Measurements from ENCODE around the gene LAMA5. TPM values are rescaled to one million over a fixed set of nuclear protein-coding genes. Genes with fewer than 3 reads are reported as not detected.

Gene LAMA5
- polyA plus RNA-seq, 2 of the 4 experiments (the other 2 are of a cell fraction), result 20.4 to 196 TPM

GRCh38 chr20:62285722-62286121, 81.4 kb downstream of the LAMA5 start:
- H3K4me3 ChIP-seq, result no peak overlapping the region
- no peak overlapping the region for H3K4me2 ChIP-seq
- ChIA-PET CTCF (interaction anchor here (0.9 to 1.0 kb wide), 3 partner anchors 14 to 280 kb away, joined by 3 to 4 read pairs (median 3); no protein-coding TSS in a partner anchor), POLR2A (no interaction called here)
- H3K4me1 ChIP-seq, result no peaks in the 10 kb centered on the region
- no peak for FAIRE-seq
- no peak for ATAC-seq
- no peak for DNase-seq (ENCODE audit: low read depth in 1 of 2, low spot score in 1 of 2)
- H3K9me3 ChIP-seq, result no peaks in the 10 kb centered on the region
- WGBS (ENCODE audit: missing lambda C conversion rate), result 78% methylated on average over 23 of the region's 23 CpGs
- TF ChIP-seq SREBF2 (IDR thresholded peaks at IDR 0.05) (no peak), HES2 (IDR thresholded peaks at IDR 0.05) (no peak), PBX3 (IDR thresholded peaks at IDR 0.05) (no peak), PHF8 (IDR thresholded peaks at IDR 0.05; ENCODE audit: borderline replicate concordance, low read depth) (no peak), RAD21 (conservative IDR thresholded peaks at IDR 0.05 in 1 of 2, IDR thresholded peaks at IDR 0.05 in 1 of 2) (no peak), HDAC2 (IDR thresholded peaks at IDR 0.05) (no peak), HMGXB4 (CRISPR knock-in tag; IDR thresholded peaks at IDR 0.05; ENCODE audit: borderline replicate concordance) (no peak), HEYL (CRISPR knock-in tag; IDR thresholded peaks at IDR 0.05) (no peak)
- TF ChIP-seq, protein P1, sequence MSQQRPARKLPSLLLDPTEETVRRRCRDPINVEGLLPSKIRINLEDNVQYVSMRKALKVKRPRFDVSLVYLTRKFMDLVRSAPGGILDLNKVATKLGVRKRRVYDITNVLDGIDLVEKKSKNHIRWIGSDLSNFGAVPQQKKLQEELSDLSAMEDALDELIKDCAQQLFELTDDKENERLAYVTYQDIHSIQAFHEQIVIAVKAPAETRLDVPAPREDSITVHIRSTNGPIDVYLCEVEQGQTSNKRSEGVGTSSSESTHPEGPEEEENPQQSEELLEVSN (IDR thresholded peaks at IDR 0.05; ENCODE audit: borderline replicate concordance, low read depth), result no peak
- no peak overlapping the region for H3K27ac ChIP-seq

DNA sequence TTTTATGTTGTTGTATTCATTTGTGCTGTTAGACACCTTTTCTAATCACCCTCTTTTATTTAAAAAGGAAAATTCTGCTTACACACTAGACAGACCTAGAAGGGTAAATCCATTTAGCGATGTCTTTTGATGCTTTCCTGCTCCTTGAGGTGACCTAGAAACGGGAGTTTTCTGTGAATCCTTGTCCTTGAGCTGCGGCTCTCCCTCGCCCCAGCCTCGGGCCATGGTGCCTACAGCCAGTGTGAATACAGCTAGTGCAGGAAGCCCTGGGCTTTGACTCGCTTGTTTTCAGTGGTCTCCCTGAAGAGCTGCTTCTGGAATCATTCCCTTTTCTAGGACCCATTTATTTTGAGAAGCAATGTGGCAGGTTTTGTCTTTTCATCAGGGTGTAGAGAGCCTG, 82.0 kb downstream of the LAMA5 start:
- no peak overlapping the region for H3K4me2 ChIP-seq
- TF ChIP-seq PHF8 (IDR thresholded peaks at IDR 0.05; ENCODE audit: borderline replicate concordance, low read depth), result no peak
- no peak for TF ChIP-seq MAZ (IDR thresholded peaks at IDR 0.05; ENCODE audit: borderline replicate concordance, low read depth, low read length)
- no peak for TF ChIP-seq SREBF2 (IDR thresholded peaks at IDR 0.05)
- no peak for TF ChIP-seq NFE2L2 (conservative IDR thresholded peaks at IDR 0.05; ENCODE audit: low read length)
- no peak for TF ChIP-seq NPAS2 (CRISPR knock-in tag; IDR thresholded peaks at IDR 0.05; ENCODE audit: borderline replicate concordance)
- TF ChIP-seq CTCF (IDR thresholded peaks at IDR 0.05), result no peak
- H3K4me3 ChIP-seq, result no peak overlapping the region
- DNase-seq (ENCODE audit: low read depth in 1 of 2, low spot score in 1 of 2) (no peak), ATAC-seq (no peak), FAIRE-seq (no peak)
- WGBS (ENCODE audit: missing lambda C conversion rate), result 86% methylated on average over 6 of the region's 6 CpGs
- H3K9me3 ChIP-seq, result no peaks in the 10 kb centered on the region
- CTCF ChIA-PET, result interaction anchor here (0.6 to 1.1 kb wide), 4 partner anchors 9 to 281 kb away, joined by 3 read pairs; no protein-coding TSS in a partner anchor
- no peak overlapping the region for H3K27ac ChIP-seq
- POLR2A ChIA-PET, result no interaction called here
- H3K4me1 ChIP-seq, result no peaks in the 10 kb centered on the region

GRCh38 chr20:62284448-62284847, 82.7 kb downstream of the LAMA5 start:
- H3K27ac ChIP-seq, result no peak overlapping the region
- ChIA-PET CTCF (interaction anchor here (1.1 kb wide), 1 partner anchor 8 kb away, joined by 3 read pairs; no protein-coding TSS in a partner anchor), POLR2A (interaction anchor here (0.6 kb wide), 1 partner anchor 102 kb away, joined by 3 read pairs; the partner anchor contains the start of gene RPS21)
- FAIRE-seq, result no peak
- no peak for ATAC-seq
- no peaks in the 10 kb centered on the region for H3K4me1 ChIP-seq
- TF ChIP-seq JUNB (IDR thresholded peaks at IDR 0.05), result no peak
- no peak for TF ChIP-seq GATA3 (IDR thresholded peaks at IDR 0.05; ENCODE audit: borderline replicate concordance)
- TF ChIP-seq POLR2A (IDR thresholded peaks at IDR 0.05; ENCODE audit: low read length), result no peak
- TF ChIP-seq MYC (IDR thresholded peaks at IDR 0.05; ENCODE audit: borderline replicate concordance, low read length), result no peak
- TF ChIP-seq HES2 (IDR thresholded peaks at IDR 0.05), result no peak
- TF ChIP-seq RFX5 (IDR thresholded peaks at IDR 0.05), result no peak
- no peak for TF ChIP-seq FOXS1 (CRISPR knock-in tag; IDR thresholded peaks at IDR 0.05)
- TF ChIP-seq RCOR1 (IDR thresholded peaks at IDR 0.05; ENCODE audit: low read depth, low read length), result no peak
- no peak for TF ChIP-seq FOSB (CRISPR knock-in tag; IDR thresholded peaks at IDR 0.05)
- no peak for TF ChIP-seq RAD21 (conservative IDR thresholded peaks at IDR 0.05 in 1 of 2, IDR thresholded peaks at IDR 0.05 in 1 of 2)
- no peak for TF ChIP-seq BHLHE40 (IDR thresholded peaks at IDR 0.05; ENCODE audit: low read depth, low read length)
- TF ChIP-seq HOXA7 (CRISPR knock-in tag; IDR thresholded peaks at IDR 0.05), result no peak
- no peak for TF ChIP-seq CHD2 (IDR thresholded peaks at IDR 0.05; ENCODE audit: low read length, partially characterized antibody)
- TF ChIP-seq RARB (CRISPR knock-in tag; IDR thresholded peaks at IDR 0.05), result no peak
- H3K4me3 ChIP-seq, result no peak overlapping the region
- no peaks in the 10 kb centered on the region for H3K9me3 ChIP-seq
- no peak for DNase-seq (ENCODE audit: low read depth in 1 of 2, low spot score in 1 of 2)
- H3K4me2 ChIP-seq, result no peak overlapping the region
- WGBS (ENCODE audit: missing lambda C conversion rate), result 75% methylated on average over 6 of the region's 6 CpGs

All from A549 (cell line).